GM12878 (cell line): ENCODE measurements around the gene NBPF14.
"Not testable (repeated sequence)": the region's sequence is repeated elsewhere in the genome, so short reads cannot be mapped to it uniquely, and the experiment has no call there.

Source experiments
- BCL3 ChIP-seq: IDR thresholded peaks from 2 replicates; pipeline ENCODE4 v1.6.1; 2011; ENCODE audit warnings: borderline replicate concordance, low read depth, mild to moderate bottlenecking, moderate library complexity, low read length; ENCODE audit not compliant: insufficient read depth, poor library complexity, severe bottlenecking
- CHD1 ChIP-seq: IDR thresholded peaks from 2 replicates; pipeline ENCODE4 v1.6.1; 2012; ENCODE audit warnings: low read depth, low read length, improper control_type of control experiment
- CREM ChIP-seq: IDR thresholded peaks from 2 replicates; pipeline ENCODE4 v1.6.1; 2014; ENCODE audit warnings: antibody characterized with exemption, low read depth
- GABPA ChIP-seq: IDR thresholded peaks from 2 replicates; pipeline ENCODE4 v1.6.1; 2014; ENCODE audit warnings: antibody characterized with exemption, low read depth, mild to moderate bottlenecking, inconsistent platforms
- NBN ChIP-seq: fragments of 450-650 bp; IDR thresholded peaks from 2 replicates; pipeline ENCODE4 v1.6.1; 2016
- POLR2A ChIP-seq: IDR thresholded peaks from 2 replicates; pipeline ENCODE4 v1.6.1; 2011; ENCODE audit warnings: low read depth, mild to moderate bottlenecking, low read length
- POLR2AphosphoS5 ChIP-seq: IDR thresholded peaks from 2 replicates; pipeline ENCODE4 v1.6.1; 2011; ENCODE audit warnings: mild to moderate bottlenecking, low read length, inconsistent platforms
- SUPT20H ChIP-seq: IDR thresholded peaks from 2 replicates; pipeline ENCODE4 v1.6.1; 2011; ENCODE audit warnings: low read depth, mild to moderate bottlenecking, low read length, moderate library complexity, borderline replicate concordance; ENCODE audit not compliant: control insufficient read depth
- ZNF274 ChIP-seq: IDR thresholded peaks from one replicate; pipeline ENCODE4 v1.8.0; 2011; ENCODE audit not compliant: insufficient read length, insufficient read depth
- TF ChIP-seq, protein P1 (sequence below), 3 experiments: IDR thresholded peaks in 2 of 3; conservative IDR thresholded peaks in 1 of 3; 2 replicates each; pipeline ENCODE4 v1.5.1; 2011; ENCODE audit warnings: low read depth in 3 of 3, low read length in 3 of 3, mild to moderate bottlenecking in 3 of 3, control low read depth in 2 of 3, moderate library complexity in 2 of 3, inconsistent platforms in 1 of 3, mixed read lengths in 1 of 3; ENCODE audit not compliant: control insufficient read depth in 2 of 3, insufficient read depth in 1 of 3; ENCODE audit errors: extremely low read depth in 1 of 3
- TF ChIP-seq, protein P2 (sequence below): IDR thresholded peaks from 2 replicates; pipeline ENCODE4 v1.6.1; 2012; ENCODE audit warnings: improper control_type of control experiment, low read depth, low read length; ENCODE audit not compliant: insufficient replicate concordance

DNA sequence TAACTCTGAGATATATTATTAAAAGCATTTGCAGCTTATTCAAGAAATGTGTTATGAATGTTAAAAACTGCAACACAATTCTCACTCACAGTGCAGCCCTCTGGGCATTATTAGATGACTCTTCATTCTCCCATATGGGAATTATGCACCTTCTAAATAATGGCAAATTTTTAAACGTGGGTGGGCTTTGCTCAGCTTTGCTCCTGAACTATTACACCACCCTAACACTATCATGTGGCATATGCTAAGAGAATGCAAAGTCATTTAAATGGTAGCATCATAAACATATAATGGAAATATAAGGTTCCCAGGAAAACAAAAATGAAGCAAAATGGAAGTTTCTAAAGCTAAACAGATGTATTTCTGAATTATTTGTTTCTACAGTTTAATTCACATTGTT lies 22.4 kb upstream of the NBPF14 start:
- TF ChIP-seq, protein P1, sequence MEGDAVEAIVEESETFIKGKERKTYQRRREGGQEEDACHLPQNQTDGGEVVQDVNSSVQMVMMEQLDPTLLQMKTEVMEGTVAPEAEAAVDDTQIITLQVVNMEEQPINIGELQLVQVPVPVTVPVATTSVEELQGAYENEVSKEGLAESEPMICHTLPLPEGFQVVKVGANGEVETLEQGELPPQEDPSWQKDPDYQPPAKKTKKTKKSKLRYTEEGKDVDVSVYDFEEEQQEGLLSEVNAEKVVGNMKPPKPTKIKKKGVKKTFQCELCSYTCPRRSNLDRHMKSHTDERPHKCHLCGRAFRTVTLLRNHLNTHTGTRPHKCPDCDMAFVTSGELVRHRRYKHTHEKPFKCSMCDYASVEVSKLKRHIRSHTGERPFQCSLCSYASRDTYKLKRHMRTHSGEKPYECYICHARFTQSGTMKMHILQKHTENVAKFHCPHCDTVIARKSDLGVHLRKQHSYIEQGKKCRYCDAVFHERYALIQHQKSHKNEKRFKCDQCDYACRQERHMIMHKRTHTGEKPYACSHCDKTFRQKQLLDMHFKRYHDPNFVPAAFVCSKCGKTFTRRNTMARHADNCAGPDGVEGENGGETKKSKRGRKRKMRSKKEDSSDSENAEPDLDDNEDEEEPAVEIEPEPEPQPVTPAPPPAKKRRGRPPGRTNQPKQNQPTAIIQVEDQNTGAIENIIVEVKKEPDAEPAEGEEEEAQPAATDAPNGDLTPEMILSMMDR (IDR thresholded peaks at IDR 0.05 in 2 of 3, conservative IDR thresholded peaks at IDR 0.05 in 1 of 3; ENCODE audit: control insufficient read depth in 2 of 3, extremely low read depth in 1 of 3, insufficient read depth in 1 of 3, low read depth in 3 of 3, low read length in 3 of 3), result not testable (repeated sequence)
- not testable (repeated sequence) for TF ChIP-seq SUPT20H, CHD1, BCL3, CREM, NBN, ZNF274, GABPA, POLR2AphosphoS5, POLR2A
- TF ChIP-seq, protein P2, sequence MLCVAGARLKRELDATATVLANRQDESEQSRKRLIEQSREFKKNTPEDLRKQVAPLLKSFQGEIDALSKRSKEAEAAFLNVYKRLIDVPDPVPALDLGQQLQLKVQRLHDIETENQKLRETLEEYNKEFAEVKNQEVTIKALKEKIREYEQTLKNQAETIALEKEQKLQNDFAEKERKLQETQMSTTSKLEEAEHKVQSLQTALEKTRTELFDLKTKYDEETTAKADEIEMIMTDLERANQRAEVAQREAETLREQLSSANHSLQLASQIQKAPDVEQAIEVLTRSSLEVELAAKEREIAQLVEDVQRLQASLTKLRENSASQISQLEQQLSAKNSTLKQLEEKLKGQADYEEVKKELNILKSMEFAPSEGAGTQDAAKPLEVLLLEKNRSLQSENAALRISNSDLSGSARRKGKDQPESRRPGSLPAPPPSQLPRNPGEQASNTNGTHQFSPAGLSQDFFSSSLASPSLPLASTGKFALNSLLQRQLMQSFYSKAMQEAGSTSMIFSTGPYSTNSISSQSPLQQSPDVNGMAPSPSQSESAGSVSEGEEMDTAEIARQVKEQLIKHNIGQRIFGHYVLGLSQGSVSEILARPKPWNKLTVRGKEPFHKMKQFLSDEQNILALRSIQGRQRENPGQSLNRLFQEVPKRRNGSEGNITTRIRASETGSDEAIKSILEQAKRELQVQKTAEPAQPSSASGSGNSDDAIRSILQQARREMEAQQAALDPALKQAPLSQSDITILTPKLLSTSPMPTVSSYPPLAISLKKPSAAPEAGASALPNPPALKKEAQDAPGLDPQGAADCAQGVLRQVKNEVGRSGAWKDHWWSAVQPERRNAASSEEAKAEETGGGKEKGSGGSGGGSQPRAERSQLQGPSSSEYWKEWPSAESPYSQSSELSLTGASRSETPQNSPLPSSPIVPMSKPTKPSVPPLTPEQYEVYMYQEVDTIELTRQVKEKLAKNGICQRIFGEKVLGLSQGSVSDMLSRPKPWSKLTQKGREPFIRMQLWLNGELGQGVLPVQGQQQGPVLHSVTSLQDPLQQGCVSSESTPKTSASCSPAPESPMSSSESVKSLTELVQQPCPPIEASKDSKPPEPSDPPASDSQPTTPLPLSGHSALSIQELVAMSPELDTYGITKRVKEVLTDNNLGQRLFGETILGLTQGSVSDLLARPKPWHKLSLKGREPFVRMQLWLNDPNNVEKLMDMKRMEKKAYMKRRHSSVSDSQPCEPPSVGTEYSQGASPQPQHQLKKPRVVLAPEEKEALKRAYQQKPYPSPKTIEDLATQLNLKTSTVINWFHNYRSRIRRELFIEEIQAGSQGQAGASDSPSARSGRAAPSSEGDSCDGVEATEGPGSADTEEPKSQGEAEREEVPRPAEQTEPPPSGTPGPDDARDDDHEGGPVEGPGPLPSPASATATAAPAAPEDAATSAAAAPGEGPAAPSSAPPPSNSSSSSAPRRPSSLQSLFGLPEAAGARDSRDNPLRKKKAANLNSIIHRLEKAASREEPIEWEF, result not testable (repeated sequence)
